Stimulated activated memory B cell treated with anti-CD40 and anti-IgM and Interleukin-4, amounts not matched to agents 10 μg/mL and 1 μg/mL and 100 μg/mL, for 72 hours (primary cell): ENCODE data around the gene TMEM69.
"Not testable (repeated sequence)": the region's sequence is repeated elsewhere in the genome, so short reads cannot be mapped to it uniquely, and the experiment has no call there.

Source experiments
- ATAC-seq: fragments of 150-1000 bp; cut with Tn5 transposase; 2 replicates; pipeline ENCODE4 v1.10.0; 2021
- H3K27ac Mint-ChIP-seq: one replicate; pipeline ENCODE4 v1.8.0; 2022; ENCODE audit warnings: mild to moderate bottlenecking, mixed read lengths
- H3K27me3 Mint-ChIP-seq: one replicate; pipeline ENCODE4 v1.8.0; 2022; ENCODE audit warnings: mixed read lengths
- H3K36me3 Mint-ChIP-seq: one replicate; pipeline ENCODE4 v1.8.0; 2022; ENCODE audit warnings: mixed read lengths
- H3K4me1 Mint-ChIP-seq: one replicate; pipeline ENCODE4 v1.8.0; 2022; ENCODE audit warnings: mixed read lengths
- H3K4me3 Mint-ChIP-seq: one replicate; pipeline ENCODE4 v1.8.0; 2022; ENCODE audit warnings: mild to moderate bottlenecking, moderate library complexity, mixed read lengths
- H3K9me3 Mint-ChIP-seq: one replicate; pipeline ENCODE4 v1.8.0; 2022; ENCODE audit warnings: mixed read lengths

The TMEM69 gene

GRCh38 chr1:45694823-45695222, 6.8 kb downstream of the TMEM69 start:
- H3K4me3 Mint-ChIP-seq = no peak overlapping the region
- H3K4me1 Mint-ChIP-seq = peaks cover 8% of the 10 kb centered on the region
- H3K9me3 Mint-ChIP-seq = no peaks in the 10 kb centered on the region
- H3K36me3 Mint-ChIP-seq = peaks cover 35% of the 10 kb centered on the region
- no peak for ATAC-seq
- no peaks in the 10 kb centered on the region for H3K27me3 Mint-ChIP-seq
- H3K27ac Mint-ChIP-seq = no peak overlapping the region

- Mint-ChIP-seq H3K4me3 (no peak overlapping the region), H3K4me1 (no peaks in the 10 kb centered on the region), H3K36me3 (peaks cover 39% of the 10 kb centered on the region), H3K27me3 (no peaks in the 10 kb centered on the region), H3K27ac (no peak overlapping the region), H3K9me3 (peaks cover 6% of the 10 kb centered on the region)
- ATAC-seq = no peak
Observed at GRCh38 chr1:45704637-45705036, 16.7 kb downstream of the TMEM69 start.

GRCh38 chr1:45713711-45714110, 25.7 kb downstream of the TMEM69 start:
- Mint-ChIP-seq H3K27ac (no peak overlapping the region), H3K36me3 (peaks cover 27% of the 10 kb centered on the region), H3K4me1 (no peaks in the 10 kb centered on the region), H3K27me3 (no peaks in the 10 kb centered on the region), H3K4me3 (no peak overlapping the region), H3K9me3 (no peaks in the 10 kb centered on the region)
- ATAC-seq = no peak

GRCh38 chr1:45716700-45717099, 28.7 kb downstream of the TMEM69 start:
- H3K36me3 Mint-ChIP-seq = peaks cover 18% of the 10 kb centered on the region
- no peak overlapping the region for H3K27ac Mint-ChIP-seq
- H3K4me1 Mint-ChIP-seq = no peaks in the 10 kb centered on the region
- no peak overlapping the region for H3K4me3 Mint-ChIP-seq
- no peaks in the 10 kb centered on the region for H3K27me3 Mint-ChIP-seq
- no peak for ATAC-seq
- no peaks in the 10 kb centered on the region for H3K9me3 Mint-ChIP-seq

- not testable (repeated sequence) for H3K4me3 Mint-ChIP-seq, H3K27me3 Mint-ChIP-seq, H3K9me3 Mint-ChIP-seq, H3K27ac Mint-ChIP-seq, ATAC-seq, H3K4me1 Mint-ChIP-seq
- peaks cover 13% of the 10 kb centered on the region for H3K36me3 Mint-ChIP-seq
Observed at GRCh38 chr1:45717386-45717785, 29.4 kb downstream of the TMEM69 start.

- Mint-ChIP-seq H3K4me1 (no peaks in the 10 kb centered on the region), H3K27me3 (no peaks in the 10 kb centered on the region), H3K36me3 (peaks cover 19% of the 10 kb centered on the region), H3K27ac (no peak overlapping the region), H3K9me3 (no peaks in the 10 kb centered on the region), H3K4me3 (no peak overlapping the region)
- ATAC-seq = no peak
Observed at GRCh38 chr1:45718289-45718688, 30.3 kb downstream of the TMEM69 start.

GRCh38 chr1:45721207-45721606, 33.2 kb downstream of the TMEM69 start:
- H3K4me1 Mint-ChIP-seq = no peaks in the 10 kb centered on the region
- peaks cover 11% of the 10 kb centered on the region for H3K36me3 Mint-ChIP-seq
- H3K27me3 Mint-ChIP-seq = no peaks in the 10 kb centered on the region
- no peak overlapping the region for H3K27ac Mint-ChIP-seq
- ATAC-seq = no peak
- no peak overlapping the region for H3K4me3 Mint-ChIP-seq
- no peaks in the 10 kb centered on the region for H3K9me3 Mint-ChIP-seq

GRCh38 chr1:45722809-45723208, 34.8 kb downstream of the TMEM69 start:
- no peaks in the 10 kb centered on the region for H3K27me3 Mint-ChIP-seq
- peaks cover 11% of the 10 kb centered on the region for H3K36me3 Mint-ChIP-seq

GRCh38 chr1:45723248-45723930, 35.4 kb downstream of the TMEM69 start:
- H3K36me3 Mint-ChIP-seq = peaks cover 11% of the 10 kb centered on the region
- no peaks in the 10 kb centered on the region for H3K4me1 Mint-ChIP-seq
- H3K27ac Mint-ChIP-seq = no peak overlapping the region
- no peak for ATAC-seq
- H3K27me3 Mint-ChIP-seq = no peaks in the 10 kb centered on the region
- H3K9me3 Mint-ChIP-seq = no peaks in the 10 kb centered on the region
- H3K4me3 Mint-ChIP-seq = no peak overlapping the region

More at GRCh38 chr1:45722809-45723208, 34.8 kb downstream of the TMEM69 start:
- no peaks in the 10 kb centered on the region for H3K4me1 Mint-ChIP-seq
- H3K4me3 Mint-ChIP-seq = no peak overlapping the region
- no peak overlapping the region for H3K27ac Mint-ChIP-seq
- ATAC-seq = no peak
- H3K9me3 Mint-ChIP-seq = no peaks in the 10 kb centered on the region

GRCh38 chr1:45726007-45726406, 38.0 kb downstream of the TMEM69 start:
- not testable (repeated sequence) for H3K4me1 Mint-ChIP-seq, H3K27ac Mint-ChIP-seq, H3K27me3 Mint-ChIP-seq, H3K9me3 Mint-ChIP-seq, ATAC-seq, H3K4me3 Mint-ChIP-seq
- H3K36me3 Mint-ChIP-seq = peaks cover 11% of the 10 kb centered on the region

GRCh38 chr1:45730075-45730779, 42.2 kb downstream of the TMEM69 start:
- Mint-ChIP-seq H3K36me3 (peaks cover 20% of the 10 kb centered on the region), H3K4me3 (no peak overlapping the region), H3K9me3 (no peaks in the 10 kb centered on the region), H3K27me3 (no peaks in the 10 kb centered on the region), H3K4me1 (peaks cover 13% of the 10 kb centered on the region), H3K27ac (no peak overlapping the region)
- ATAC-seq = no peak

- no peak for ATAC-seq
- no peak overlapping the region for H3K27ac Mint-ChIP-seq
Observed at GRCh38 chr1:45730780-45731319, 42.9 kb downstream of the TMEM69 start.

GRCh38 chr1:45739137-45739536, 51.2 kb downstream of the TMEM69 start:
- Mint-ChIP-seq H3K4me1 (no peaks in the 10 kb centered on the region), H3K27me3 (no peaks in the 10 kb centered on the region), H3K36me3 (peaks cover 22% of the 10 kb centered on the region), H3K4me3 (no peak overlapping the region), H3K9me3 (peaks cover 4% of the 10 kb centered on the region), H3K27ac (no peak overlapping the region)
- no peak for ATAC-seq

More at GRCh38 chr1:45730780-45731319, 42.9 kb downstream of the TMEM69 start:
- no peaks in the 10 kb centered on the region for H3K27me3 Mint-ChIP-seq
- no peak overlapping the region for H3K4me3 Mint-ChIP-seq
- H3K9me3 Mint-ChIP-seq = no peaks in the 10 kb centered on the region
- peaks cover 13% of the 10 kb centered on the region for H3K4me1 Mint-ChIP-seq
- peaks cover 20% of the 10 kb centered on the region for H3K36me3 Mint-ChIP-seq

GRCh38 chr1:45739641-45740156, 51.7 kb downstream of the TMEM69 start:
- not testable (repeated sequence) for H3K27ac Mint-ChIP-seq, ATAC-seq, H3K4me1 Mint-ChIP-seq, H3K4me3 Mint-ChIP-seq, H3K27me3 Mint-ChIP-seq, H3K9me3 Mint-ChIP-seq
- H3K36me3 Mint-ChIP-seq = peaks cover 26% of the 10 kb centered on the region
